SK-N-SH (cell line): ENCODE results near the gene PADI2. TPM values are rescaled to one million over a fixed set of nuclear protein-coding genes. Genes with fewer than 3 reads are reported as not detected.

Experiments
- CTCF ChIA-PET: fragments of 300-600, 350-600 bp; formaldehyde crosslinking; extraction: SDS; loops from one replicate; lab custom pipeline; 2021; lab: Yijun Ruan, JAX
- POLR2A ChIA-PET: fragments of 350-600 bp; sonication (Branson Sonifier 250); formaldehyde crosslinking; extraction: SDS; loops from one replicate; lab custom pipeline; 2020; ENCODE audit warnings: antibody characterized with exemption, inconsistent platforms; lab: Yijun Ruan, JAX
- DNase-seq: peaks from one replicate; pipeline ENCODE4 v3.0.0; 2012
- H2AFZ ChIP-seq: fragments of 200-600 bp; sonication (generic); 2 replicates; pipeline ENCODE4 v1.8.1; 2016; ENCODE audit warnings: antibody characterized with exemption, mild to moderate bottlenecking, low read depth
- H3F3A ChIP-seq: fragments of 200-600 bp; sonication (generic); replicated peaks from 2 replicates; pipeline ENCODE3; 2016; ENCODE audit warnings: antibody characterized with exemption, mild to moderate bottlenecking; ENCODE audit not compliant: insufficient read depth
- H3K27ac ChIP-seq, 2 experiments: fragments of 200-500 bp in 1 of 2; fragments of 200-600 bp in 1 of 2; sonication (Bioruptor generic) in 1 of 2; sonication (generic), shearing (Covaris generic) in 1 of 2; 2 replicates each; pipeline versions ENCODE4 v1.5.1 to v1.6.1; 2014 to 2016; ENCODE audit warnings: low read depth in 2 of 2, inconsistent platforms in 1 of 2, low read length in 1 of 2, mild to moderate bottlenecking in 1 of 2, mixed read lengths in 1 of 2
- H3K27me3 ChIP-seq: fragments of 200-600 bp; sonication (generic), shearing (Covaris generic); 2 replicates; pipeline ENCODE4 v1.6.1; 2016; ENCODE audit warnings: mixed run types; ENCODE audit not compliant: insufficient read depth
- H3K36me3 ChIP-seq, 2 experiments: fragments of 200-500 bp in 1 of 2; fragments of 200-600 bp in 1 of 2; sonication (Bioruptor generic) in 1 of 2; sonication (generic) in 1 of 2; replicated peaks in 1 of 2; 2 replicates each; pipeline versions ENCODE3 to v1.5.1; 2014 to 2016; ENCODE audit warnings: low read length in 1 of 2, mild to moderate bottlenecking in 1 of 2; ENCODE audit not compliant: insufficient read depth in 2 of 2, control insufficient read depth in 1 of 2
- H3K4me1 ChIP-seq, 2 experiments: fragments of 200-500 bp in 1 of 2; fragments of 200-600 bp in 1 of 2; sonication (Bioruptor generic) in 1 of 2; sonication (generic), shearing (Covaris generic) in 1 of 2; 2 replicates each; pipeline versions ENCODE4 v1.5.1 to v1.6.1; 2014 to 2016; ENCODE audit warnings: low read depth in 1 of 2, low read length in 1 of 2, mixed run types in 1 of 2; ENCODE audit not compliant: insufficient read depth in 2 of 2, control insufficient read depth in 1 of 2
- H3K4me2 ChIP-seq: fragments of 200-600 bp; sonication (generic), shearing (Covaris generic); 2 replicates; pipeline ENCODE4 v1.6.1; 2017; ENCODE audit warnings: mixed run types
- H3K4me3 ChIP-seq, 2 experiments: fragments of 200-500 bp in 1 of 2; fragments of 200-600 bp in 1 of 2; sonication (Bioruptor generic) in 1 of 2; sonication (generic), shearing (Covaris generic) in 1 of 2; 2 replicates each; pipeline versions ENCODE4 v1.5.1 to v1.8.1; 2014 to 2016; ENCODE audit warnings: low read depth in 2 of 2, inconsistent platforms in 1 of 2, low read length in 1 of 2, mild to moderate bottlenecking in 1 of 2, mixed read lengths in 1 of 2, moderate library complexity in 1 of 2
- H3K79me2 ChIP-seq: fragments of 200-600 bp; sonication (generic); 2 replicates; pipeline ENCODE4 v1.8.1; 2017; ENCODE audit warnings: mild to moderate bottlenecking; ENCODE audit not compliant: insufficient read depth
- H3K9ac ChIP-seq: fragments of 200-600 bp; sonication (generic); 2 replicates; pipeline ENCODE4 v1.6.1; 2017; ENCODE audit warnings: mixed run types
- H3K9me2 ChIP-seq: fragments of 200-600 bp; sonication (generic); 2 replicates; pipeline ENCODE4 v1.6.1; 2017; ENCODE audit warnings: mixed run types
- H3K9me3 ChIP-seq: fragments of 200-600 bp; sonication (generic); 2 replicates; pipeline ENCODE4 v1.6.1; 2017; ENCODE audit warnings: mixed run types, mild to moderate bottlenecking, moderate library complexity
- H4K20me1 ChIP-seq: fragments of 200-600 bp; sonication (generic); 2 replicates; pipeline ENCODE4 v1.6.1; 2017; ENCODE audit warnings: mild to moderate bottlenecking, mixed run types; ENCODE audit not compliant: insufficient read depth
- CHD2 ChIP-seq: fragments of 150-350 bp; IDR thresholded peaks from 2 replicates; pipeline ENCODE4 v1.6.1; 2018; ENCODE audit warnings: low read length; ENCODE audit not compliant: partially characterized antibody
- CTCF ChIP-seq: fragments of 200-600 bp; sonication (generic); IDR thresholded peaks from 2 replicates; pipeline ENCODE4 v1.6.1; 2017; ENCODE audit warnings: antibody characterized with exemption, mild to moderate bottlenecking, moderate library complexity
- EZH2phosphoT487 ChIP-seq: fragments of 200-600 bp; sonication (generic); IDR thresholded peaks from 2 replicates; pipeline ENCODE4 v1.6.1; 2017; ENCODE audit warnings: low read depth, mixed run types, mild to moderate bottlenecking, antibody characterized with exemption, moderate library complexity, borderline replicate concordance
- FOSL2 ChIP-seq: IDR thresholded peaks from 2 replicates; pipeline ENCODE4 v1.4.0; 2012; ENCODE audit warnings: low read depth, mild to moderate bottlenecking, moderate library complexity, borderline replicate concordance
- GABPA ChIP-seq: IDR thresholded peaks from 2 replicates; pipeline ENCODE4 v1.4.0; 2012; ENCODE audit warnings: low read depth, mild to moderate bottlenecking
- GATA2 ChIP-seq: sonication (generic); formaldehyde crosslinking; IDR thresholded peaks from 2 replicates; pipeline ENCODE4 v1.5.0; 2020; ENCODE audit warnings: mild to moderate bottlenecking, missing genetic modification reagents
- IRF3 ChIP-seq: fragments of 150-350 bp; IDR thresholded peaks from 2 replicates; pipeline ENCODE4 v1.6.1; 2016; ENCODE audit warnings: mild to moderate bottlenecking, low read depth, low read length
- NFIC ChIP-seq: IDR thresholded peaks from 2 replicates; pipeline ENCODE4 v1.4.0; 2012; ENCODE audit warnings: borderline replicate concordance
- NRF1 ChIP-seq: IDR thresholded peaks from 2 replicates; pipeline ENCODE4 v1.6.1; 2012; ENCODE audit warnings: low read depth, mild to moderate bottlenecking, low read length
- POLR2AphosphoS5 ChIP-seq: IDR thresholded peaks from 2 replicates; pipeline ENCODE4 v1.6.1; 2012; ENCODE audit warnings: low read depth, low read length
- RAD21 ChIP-seq: IDR thresholded peaks from 2 replicates; pipeline ENCODE4 v1.6.1; 2012; ENCODE audit warnings: mild to moderate bottlenecking, low read length
- RXRA ChIP-seq: IDR thresholded peaks from 2 replicates; pipeline ENCODE4 v1.4.0; 2012; ENCODE audit warnings: low read depth, mild to moderate bottlenecking, borderline replicate concordance
- SIN3A ChIP-seq: IDR thresholded peaks from 2 replicates; pipeline ENCODE4 v1.6.1; 2012; ENCODE audit warnings: low read depth, mild to moderate bottlenecking, low read length, moderate library complexity, borderline replicate concordance
- TEAD4 ChIP-seq: IDR thresholded peaks from 2 replicates; pipeline ENCODE4 v1.4.0; 2012; ENCODE audit warnings: mild to moderate bottlenecking, borderline replicate concordance; ENCODE audit not compliant: insufficient read depth
- YY1 ChIP-seq: IDR thresholded peaks from 2 replicates; pipeline ENCODE4 v1.4.0; 2012; ENCODE audit warnings: low read depth, mild to moderate bottlenecking
- ZBTB33 ChIP-seq: IDR thresholded peaks from 2 replicates; pipeline ENCODE4 v1.4.0; 2012; ENCODE audit warnings: low read depth, borderline replicate concordance
- WGBS: methylation state at CpG from one replicate; pipeline ENCODE4 v1.1.6; 2017; ENCODE audit warnings: low lambda C conversion rate; 5-methylcytosine and 5-hydroxymethylcytosine counted together
- polyA plus RNA-seq, 3 experiments: library from polyadenylated mRNA; depleted of rRNA; stranded (reverse); fragments of >200 nt; gene quantifications; 2 replicates each; pipeline ENCODE4 v1.2.3, GENCODE V29; 2012
- TF ChIP-seq, protein P1 (sequence below): IDR thresholded peaks from 2 replicates; pipeline ENCODE4 v1.6.1; 2012; ENCODE audit warnings: mild to moderate bottlenecking, low read depth, low read length, moderate library complexity
- TF ChIP-seq, protein P2 (sequence below): fragments of 150-350 bp; IDR thresholded peaks from 2 replicates; pipeline ENCODE4 v1.6.1; 2017; ENCODE audit warnings: antibody characterized with exemption, low read length, low read depth, borderline replicate concordance

The PADI2 gene
- polyA plus RNA-seq, 1 of the 3 experiments (the other 2 are of a cell fraction): 0.58 TPM

DNA sequence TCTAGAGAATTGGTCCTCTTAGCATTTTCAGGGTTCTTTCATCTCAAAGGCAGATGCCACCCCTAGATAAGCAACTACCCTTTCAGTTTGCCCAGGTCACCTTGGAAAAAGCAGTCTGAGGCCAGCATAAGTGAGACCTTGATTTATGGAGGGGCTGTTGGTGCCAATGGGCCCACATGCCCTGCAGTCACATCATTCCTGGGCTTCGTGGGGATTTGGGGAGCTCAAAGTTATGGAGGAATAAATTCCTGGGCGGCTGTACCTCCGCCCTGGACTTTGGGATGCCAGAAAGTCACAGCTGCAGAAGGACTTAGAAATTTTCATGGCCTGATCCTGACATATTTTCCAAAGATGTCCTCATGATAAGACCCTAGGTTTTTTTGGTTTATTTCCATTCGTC is 62.7 kb downstream of the PADI2 start:
- Histone ChIP-seq H3K27me3 (peaks cover 8% of the 10 kb centered on the region; the same call in 1 of the 2 replicates), H3K36me3 (no peaks in the 10 kb centered on the region), H3K4me1 (peaks cover 8 to 11% of the 10 kb centered on the region in 2 experiments; a peak in 3 of 4 replicates), H3K4me2 (no peak overlapping the region), H3K9me3 (no peaks in the 10 kb centered on the region), H2AFZ (no peak overlapping the region), H3K4me3 (no peak overlapping the region), H3F3A (peaks cover 3% of the 10 kb centered on the region), H3K27ac (no peak overlapping the region), H3K9ac (no peak overlapping the region), H3K79me2 (peaks cover 22% of the 10 kb centered on the region), H4K20me1 (no peaks in the 10 kb centered on the region), H3K9me2 (no peaks in the 10 kb centered on the region)
- TF ChIP-seq CHD2: no peak
- no peak for TF ChIP-seq SIN3A
- no peak for TF ChIP-seq TEAD4
- no peak for TF ChIP-seq GABPA
- TF ChIP-seq, protein P1, sequence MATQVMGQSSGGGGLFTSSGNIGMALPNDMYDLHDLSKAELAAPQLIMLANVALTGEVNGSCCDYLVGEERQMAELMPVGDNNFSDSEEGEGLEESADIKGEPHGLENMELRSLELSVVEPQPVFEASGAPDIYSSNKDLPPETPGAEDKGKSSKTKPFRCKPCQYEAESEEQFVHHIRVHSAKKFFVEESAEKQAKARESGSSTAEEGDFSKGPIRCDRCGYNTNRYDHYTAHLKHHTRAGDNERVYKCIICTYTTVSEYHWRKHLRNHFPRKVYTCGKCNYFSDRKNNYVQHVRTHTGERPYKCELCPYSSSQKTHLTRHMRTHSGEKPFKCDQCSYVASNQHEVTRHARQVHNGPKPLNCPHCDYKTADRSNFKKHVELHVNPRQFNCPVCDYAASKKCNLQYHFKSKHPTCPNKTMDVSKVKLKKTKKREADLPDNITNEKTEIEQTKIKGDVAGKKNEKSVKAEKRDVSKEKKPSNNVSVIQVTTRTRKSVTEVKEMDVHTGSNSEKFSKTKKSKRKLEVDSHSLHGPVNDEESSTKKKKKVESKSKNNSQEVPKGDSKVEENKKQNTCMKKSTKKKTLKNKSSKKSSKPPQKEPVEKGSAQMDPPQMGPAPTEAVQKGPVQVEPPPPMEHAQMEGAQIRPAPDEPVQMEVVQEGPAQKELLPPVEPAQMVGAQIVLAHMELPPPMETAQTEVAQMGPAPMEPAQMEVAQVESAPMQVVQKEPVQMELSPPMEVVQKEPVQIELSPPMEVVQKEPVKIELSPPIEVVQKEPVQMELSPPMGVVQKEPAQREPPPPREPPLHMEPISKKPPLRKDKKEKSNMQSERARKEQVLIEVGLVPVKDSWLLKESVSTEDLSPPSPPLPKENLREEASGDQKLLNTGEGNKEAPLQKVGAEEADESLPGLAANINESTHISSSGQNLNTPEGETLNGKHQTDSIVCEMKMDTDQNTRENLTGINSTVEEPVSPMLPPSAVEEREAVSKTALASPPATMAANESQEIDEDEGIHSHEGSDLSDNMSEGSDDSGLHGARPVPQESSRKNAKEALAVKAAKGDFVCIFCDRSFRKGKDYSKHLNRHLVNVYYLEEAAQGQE: no peak
- TF ChIP-seq IRF3: no peak
- TF ChIP-seq RXRA: no peak
- TF ChIP-seq NFIC: no peak
- TF ChIP-seq FOSL2: no peak
- no peak for TF ChIP-seq ZBTB33
- TF ChIP-seq NRF1: no peak
- TF ChIP-seq GATA2 (CRISPR knock-in tag): no peak
- TF ChIP-seq RAD21: no peak
- TF ChIP-seq EZH2phosphoT487: no peak
- no peak for TF ChIP-seq YY1
- TF ChIP-seq CTCF: no peak
- TF ChIP-seq POLR2AphosphoS5: no peak
- TF ChIP-seq, protein P2, sequence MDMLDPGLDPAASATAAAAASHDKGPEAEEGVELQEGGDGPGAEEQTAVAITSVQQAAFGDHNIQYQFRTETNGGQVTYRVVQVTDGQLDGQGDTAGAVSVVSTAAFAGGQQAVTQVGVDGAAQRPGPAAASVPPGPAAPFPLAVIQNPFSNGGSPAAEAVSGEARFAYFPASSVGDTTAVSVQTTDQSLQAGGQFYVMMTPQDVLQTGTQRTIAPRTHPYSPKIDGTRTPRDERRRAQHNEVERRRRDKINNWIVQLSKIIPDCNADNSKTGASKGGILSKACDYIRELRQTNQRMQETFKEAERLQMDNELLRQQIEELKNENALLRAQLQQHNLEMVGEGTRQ: no peak
- POLR2A ChIA-PET: no interaction called here
- DNase-seq: no peak
- 82% methylated on average over 1 of the region's 4 CpGs for WGBS
- CTCF ChIA-PET: interaction anchor here (2.1 to 3.5 kb wide), 2 partner anchors 11 to 181 kb away, joined by 8 to 10 read pairs; no protein-coding TSS in a partner anchor
